ENCODE data around the gene GALM. TPM values are rescaled to one million over a fixed set of nuclear protein-coding genes. Genes with fewer than 3 reads are reported as not detected.
A peak's percentile ranks its signal among the peaks of the same experiment; 100 is the strongest.

The GALM gene
- total and polyA plus RNA-seq, 2 of the 13 experiments (the other 11 are each of a cell fraction or from before 2014, with no cell fraction given) = 65.5 to 90.0 TPM

DNA sequence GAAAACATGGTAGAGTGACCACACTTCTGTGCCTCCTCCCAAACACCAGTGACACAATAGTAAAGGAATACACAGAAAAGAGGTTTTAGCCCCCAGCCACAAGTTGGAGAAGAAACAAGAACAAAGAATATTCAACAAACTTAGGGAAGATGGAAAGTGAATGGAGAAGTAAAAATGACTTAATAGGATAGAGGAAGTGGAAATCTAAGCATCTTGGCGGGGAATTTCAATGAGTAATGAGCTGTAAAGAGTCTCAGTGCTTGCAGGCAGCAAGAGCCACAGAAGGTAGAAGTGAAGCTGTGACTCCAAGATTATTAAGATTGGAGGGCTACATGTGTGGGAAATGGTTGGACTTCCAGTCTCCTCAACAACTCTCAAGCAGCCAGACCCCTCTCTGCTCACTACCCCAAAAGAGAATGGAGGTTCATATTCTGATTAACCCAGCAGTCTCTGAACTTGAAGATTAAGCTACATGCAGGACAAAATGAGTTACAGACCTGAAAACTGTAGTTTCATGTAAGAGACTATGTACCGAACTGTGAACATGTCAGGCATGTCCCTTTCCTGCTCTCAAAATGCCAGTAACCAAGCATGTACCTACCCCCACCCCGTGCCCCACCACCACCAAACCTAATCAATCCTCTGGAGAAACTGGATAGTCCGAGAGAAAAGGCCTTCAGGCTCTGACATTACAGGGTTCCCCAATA lies 46.3 kb upstream of the GALM start:
- CTCF ChIA-PET (ENCODE audit: low intra/inter-chr PET ratio, low total read pairs) = no interaction called here
- peak overlapping the region; percentile 27 for H3K4me2 ChIP-seq (ENCODE audit: low read depth, low read length)
- no peaks in the 10 kb centered on the region for H3K36me3 ChIP-seq (replicated peaks in 1 of 2; ENCODE audit: control insufficient read depth in 1 of 2, insufficient read depth in 2 of 2, low read length in 2 of 2)
- H3K4me1 ChIP-seq (ENCODE audit: insufficient read depth, low read length) = peaks cover 48% of the 10 kb centered on the region
- intact Hi-C loops (cut with micrococcal nuclease; ENCODE audit: unreplicated experiment) (no loop called here), in situ Hi-C loops (cut with HindIII; ENCODE audit: extremely low pct_ligation_motif_present, low pct_unique_long_range_greater_than_20kb) (no loop called here)
- H3K27ac ChIP-seq (ENCODE audit: extremely low read length, insufficient read depth, low read length) = peak overlapping the region; percentile 32
- BruUV-seq (replicated peaks) = no TSS peak
- H2AFZ ChIP-seq (ENCODE audit: low read length) = peak overlapping the region; percentile 10
- ATAC-seq (peak; percentile 27; the same call in 2 of the 3 replicates), FAIRE-seq (no peak), DNase-seq (ENCODE audit: low spot score) (no peak)
- POLR2A ChIA-PET = interaction anchor here (1.4 to 2.2 kb wide), 2 partner anchors 8 to 17 kb away, joined by 4 to 5 read pairs; partner anchors contain the start of gene HNRNPLL
- TF ChIP-seq FOSL1 (CRISPR knock-in tag; IDR thresholded peaks at IDR 0.05; ENCODE audit: borderline replicate concordance) = no peak
- 0 out of 2 replicates have a peak, but pooled peaks have one; percentile 11 for TF ChIP-seq ZNF235 (CRISPR knock-in tag; IDR thresholded peaks at IDR 0.05; ENCODE audit: borderline replicate concordance)
- TF ChIP-seq ZNF75D (CRISPR knock-in tag; IDR thresholded peaks at IDR 0.05; ENCODE audit: borderline replicate concordance) = no peak
- no peaks in the 10 kb centered on the region for H3K27me3 ChIP-seq (ENCODE audit: control insufficient read depth in 1 of 2, insufficient read depth in 2 of 2, low read length in 2 of 2)
- H3K79me2 ChIP-seq (ENCODE audit: insufficient read depth, low read length) = no peaks in the 10 kb centered on the region
- H3K9ac ChIP-seq (ENCODE audit: insufficient read depth, low read depth, low read length) = no peak overlapping the region
- no peaks in the 10 kb centered on the region for H4K20me1 ChIP-seq (ENCODE audit: insufficient read depth, low read length)
- 58% methylated on average over 4 of the region's 4 CpGs for WGBS (ENCODE audit: low lambda C conversion rate)
- H3K4me3 ChIP-seq (replicated peaks in 1 of 3; ENCODE audit: insufficient read depth in 1 of 3, low read depth in 2 of 3, low read length in 3 of 3) = no peak overlapping the region
- H3K9me3 ChIP-seq (ENCODE audit: low read length) = no peaks in the 10 kb centered on the region

DNA sequence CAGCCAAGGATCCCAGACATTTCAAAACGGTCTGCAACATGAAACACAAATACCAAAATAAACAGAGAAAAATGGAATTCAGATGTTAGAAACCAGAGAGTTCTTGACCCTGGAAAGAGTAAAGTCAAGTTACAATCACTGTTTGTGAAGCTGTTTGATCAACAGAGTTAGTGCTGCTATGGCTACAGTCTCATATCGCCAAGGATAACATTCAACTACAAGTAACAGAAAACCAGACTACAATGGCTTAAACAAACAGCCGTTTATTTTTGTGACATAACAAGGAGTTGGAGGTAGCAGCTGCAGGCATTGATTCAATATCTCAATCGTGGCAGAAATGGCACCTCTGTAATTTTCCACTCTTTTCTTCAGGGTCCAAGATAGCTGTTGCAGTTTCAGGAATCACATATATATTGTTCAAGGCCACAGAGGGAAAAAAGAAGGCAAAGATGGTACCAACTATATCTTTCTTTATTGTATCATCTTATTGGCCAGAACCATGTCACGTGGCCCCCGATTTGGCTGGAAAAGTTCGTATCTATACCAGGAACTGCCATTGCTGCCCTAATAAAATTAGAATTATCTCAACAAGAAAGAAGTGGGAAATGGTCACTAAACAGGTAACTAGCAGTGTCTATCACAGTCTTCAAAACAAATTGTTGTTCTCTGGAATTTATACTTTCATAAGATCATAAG lies 45.5 kb upstream of the GALM start:
- in situ Hi-C loops (cut with HindIII; ENCODE audit: extremely low pct_ligation_motif_present, low pct_unique_long_range_greater_than_20kb) = no loop called here
- peaks cover 51% of the 10 kb centered on the region for H3K4me1 ChIP-seq (ENCODE audit: insufficient read depth, low read length)
- H3K79me2 ChIP-seq (ENCODE audit: insufficient read depth, low read length) = no peaks in the 10 kb centered on the region
- no peaks in the 10 kb centered on the region for H4K20me1 ChIP-seq (ENCODE audit: insufficient read depth, low read length)
- H3K27ac ChIP-seq (ENCODE audit: extremely low read length, insufficient read depth, low read length) = peak overlapping the region; percentile 32
- FAIRE-seq (peak; percentile 80), ATAC-seq (peak; percentile 64), DNase-seq (ENCODE audit: low spot score) (peak; percentile 81)
- H3K9me3 ChIP-seq (ENCODE audit: low read length) = no peaks in the 10 kb centered on the region
- H2AFZ ChIP-seq (ENCODE audit: low read length) = no peak overlapping the region
- H3K4me2 ChIP-seq (ENCODE audit: low read depth, low read length) = peak overlapping the region; percentile 27
- no TSS peak for BruUV-seq (replicated peaks)
- no peak overlapping the region for H3K4me3 ChIP-seq (replicated peaks in 1 of 3; ENCODE audit: insufficient read depth in 1 of 3, low read depth in 2 of 3, low read length in 3 of 3)
- WGBS (ENCODE audit: low lambda C conversion rate) = 31% methylated on average over 7 of the region's 7 CpGs
- intact Hi-C loops (cut with micrococcal nuclease; ENCODE audit: unreplicated experiment) = no loop called here
- CTCF ChIA-PET (ENCODE audit: low intra/inter-chr PET ratio, low total read pairs) = no interaction called here
- no peaks in the 10 kb centered on the region for H3K27me3 ChIP-seq (ENCODE audit: control insufficient read depth in 1 of 2, insufficient read depth in 2 of 2, low read length in 2 of 2)
- POLR2A ChIA-PET = interaction anchor here (1.4 to 2.2 kb wide), 2 partner anchors 9 to 18 kb away, joined by 4 to 5 read pairs; partner anchors contain the start of gene HNRNPLL
- H3K36me3 ChIP-seq (replicated peaks in 1 of 2; ENCODE audit: control insufficient read depth in 1 of 2, insufficient read depth in 2 of 2, low read length in 2 of 2) = no peaks in the 10 kb centered on the region
- no peak overlapping the region for H3K9ac ChIP-seq (ENCODE audit: insufficient read depth, low read depth, low read length)
- TF ChIP-seq ARNT (IDR thresholded peaks at IDR 0.05) = no peak
- peak in 1 of 2 experiments; percentile 64; a peak in 2 of 4 replicates for TF ChIP-seq NR2F1 (CRISPR knock-in tag; IDR thresholded peaks at IDR 0.05)
- TF ChIP-seq, protein P1, sequence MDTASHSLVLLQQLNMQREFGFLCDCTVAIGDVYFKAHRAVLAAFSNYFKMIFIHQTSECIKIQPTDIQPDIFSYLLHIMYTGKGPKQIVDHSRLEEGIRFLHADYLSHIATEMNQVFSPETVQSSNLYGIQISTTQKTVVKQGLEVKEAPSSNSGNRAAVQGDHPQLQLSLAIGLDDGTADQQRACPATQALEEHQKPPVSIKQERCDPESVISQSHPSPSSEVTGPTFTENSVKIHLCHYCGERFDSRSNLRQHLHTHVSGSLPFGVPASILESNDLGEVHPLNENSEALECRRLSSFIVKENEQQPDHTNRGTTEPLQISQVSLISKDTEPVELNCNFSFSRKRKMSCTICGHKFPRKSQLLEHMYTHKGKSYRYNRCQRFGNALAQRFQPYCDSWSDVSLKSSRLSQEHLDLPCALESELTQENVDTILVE (CRISPR knock-in tag; IDR thresholded peaks at IDR 0.05) = no peak
- TF ChIP-seq FOXA1 (IDR thresholded peaks at IDR 0.05) = peak; percentile 55; the same call in 1 of the 2 replicates
- peak; percentile 71 for TF ChIP-seq FOXA1 (CRISPR knock-in tag; IDR thresholded peaks at IDR 0.05)
- TF ChIP-seq PRMT3 (CRISPR knock-in tag; IDR thresholded peaks at IDR 0.05; ENCODE audit: borderline replicate concordance, low read depth) = no peak
- no peak for TF ChIP-seq SYNCRIP (IDR thresholded peaks at IDR 0.05; ENCODE audit: insufficient read depth, low read depth, low read length)
- TF ChIP-seq, protein P2, sequence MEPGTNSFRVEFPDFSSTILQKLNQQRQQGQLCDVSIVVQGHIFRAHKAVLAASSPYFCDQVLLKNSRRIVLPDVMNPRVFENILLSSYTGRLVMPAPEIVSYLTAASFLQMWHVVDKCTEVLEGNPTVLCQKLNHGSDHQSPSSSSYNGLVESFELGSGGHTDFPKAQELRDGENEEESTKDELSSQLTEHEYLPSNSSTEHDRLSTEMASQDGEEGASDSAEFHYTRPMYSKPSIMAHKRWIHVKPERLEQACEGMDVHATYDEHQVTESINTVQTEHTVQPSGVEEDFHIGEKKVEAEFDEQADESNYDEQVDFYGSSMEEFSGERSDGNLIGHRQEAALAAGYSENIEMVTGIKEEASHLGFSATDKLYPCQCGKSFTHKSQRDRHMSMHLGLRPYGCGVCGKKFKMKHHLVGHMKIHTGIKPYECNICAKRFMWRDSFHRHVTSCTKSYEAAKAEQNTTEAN (CRISPR knock-in tag; conservative IDR thresholded peaks at IDR 0.05) = no peak
- TF ChIP-seq STAG1 (CRISPR knock-in tag; IDR thresholded peaks at IDR 0.05) = no peak

All from HepG2 (cell line).